Measurements from ENCODE around the gene GKN2.
"Not testable (repeated sequence)": the region's sequence is repeated elsewhere in the genome, so short reads cannot be mapped to it uniquely, and the experiment has no call there.

The GKN2 gene

DNA sequence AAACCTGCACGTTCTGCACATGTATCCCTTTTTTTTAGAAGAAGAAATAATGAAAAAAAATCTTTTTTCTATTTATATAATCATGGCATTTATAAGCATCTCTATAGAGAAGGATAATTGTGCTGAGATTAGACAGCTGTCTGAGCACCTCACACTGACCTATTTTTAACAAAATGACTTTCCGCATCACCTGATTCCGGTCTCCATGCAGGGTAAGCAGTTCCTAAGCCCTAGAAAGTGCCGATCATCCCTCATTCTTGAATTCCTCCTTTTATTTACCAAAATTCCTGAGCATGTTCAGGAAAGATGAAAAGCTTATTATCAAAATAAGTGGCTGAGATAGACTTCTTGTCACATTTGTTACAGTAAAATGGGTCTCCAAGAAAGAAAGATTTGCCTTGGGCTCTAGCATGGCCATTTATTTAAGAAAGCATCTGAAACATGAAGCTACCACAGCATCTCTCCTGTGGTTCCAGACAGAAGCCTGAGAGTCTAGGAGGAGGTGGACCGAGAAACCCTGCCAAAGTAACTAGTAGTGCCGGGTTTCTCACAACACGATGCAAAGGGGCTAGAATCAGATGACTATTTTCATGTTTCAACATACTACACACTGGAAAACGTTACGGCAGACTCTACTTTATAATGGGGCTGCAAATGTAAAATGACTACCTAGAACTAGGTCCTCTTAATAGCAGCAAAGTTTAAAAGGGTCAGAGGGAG is 22.4 kb upstream of the GKN2 start:
- DNase-seq (ENCODE audit: low spot score in 2 of 2) (no peak), ATAC-seq (ENCODE audit: low read depth) (no peak)
- no peak overlapping the region for H3K27ac Mint-ChIP-seq
- H3K4me1 Mint-ChIP-seq = no peaks in the 10 kb centered on the region
- no peak overlapping the region for H3K4me3 Mint-ChIP-seq
- H3K9me3 Mint-ChIP-seq = no peaks in the 10 kb centered on the region
- H3K36me3 Mint-ChIP-seq = no peaks in the 10 kb centered on the region
- peaks cover 13% of the 10 kb centered on the region for H3K27me3 Mint-ChIP-seq

- peaks cover 10% of the 10 kb centered on the region for H3K27me3 Mint-ChIP-seq
- H3K4me3 Mint-ChIP-seq = no peak within 1 kb of the TSS
- H3K4me1 Mint-ChIP-seq = no peaks in the 10 kb centered on the region
- H3K27ac Mint-ChIP-seq = no peak within 1 kb of the TSS
- no peaks in the 10 kb centered on the region for H3K36me3 Mint-ChIP-seq
- ATAC-seq (ENCODE audit: low read depth) = no peak
- H3K9me3 Mint-ChIP-seq = no peaks in the 10 kb centered on the region
- no peak for DNase-seq (ENCODE audit: low spot score in 2 of 2)
Measured at GRCh38 chr2:68974251-68974650, 21.6 kb upstream of the GKN2 start, which contains the start of gene GKN1. GKN1 (plus strand) TSS chr2:68974636; CDS start chr2:68974678, 42 bp downstream.

- DNase-seq (ENCODE audit: low spot score in 2 of 2) = no peak
- Mint-ChIP-seq H3K9me3 (peaks cover 1% of the 10 kb centered on the region), H3K27me3 (peaks cover 4% of the 10 kb centered on the region), H3K4me3 (no peak overlapping the region), H3K4me1 (no peaks in the 10 kb centered on the region), H3K36me3 (no peaks in the 10 kb centered on the region), H3K27ac (no peak overlapping the region)
- ATAC-seq (ENCODE audit: low read depth) = no peak
Measured at GRCh38 chr2:68971591-68972231, 19.0 kb upstream of the GKN2 start.

DNA sequence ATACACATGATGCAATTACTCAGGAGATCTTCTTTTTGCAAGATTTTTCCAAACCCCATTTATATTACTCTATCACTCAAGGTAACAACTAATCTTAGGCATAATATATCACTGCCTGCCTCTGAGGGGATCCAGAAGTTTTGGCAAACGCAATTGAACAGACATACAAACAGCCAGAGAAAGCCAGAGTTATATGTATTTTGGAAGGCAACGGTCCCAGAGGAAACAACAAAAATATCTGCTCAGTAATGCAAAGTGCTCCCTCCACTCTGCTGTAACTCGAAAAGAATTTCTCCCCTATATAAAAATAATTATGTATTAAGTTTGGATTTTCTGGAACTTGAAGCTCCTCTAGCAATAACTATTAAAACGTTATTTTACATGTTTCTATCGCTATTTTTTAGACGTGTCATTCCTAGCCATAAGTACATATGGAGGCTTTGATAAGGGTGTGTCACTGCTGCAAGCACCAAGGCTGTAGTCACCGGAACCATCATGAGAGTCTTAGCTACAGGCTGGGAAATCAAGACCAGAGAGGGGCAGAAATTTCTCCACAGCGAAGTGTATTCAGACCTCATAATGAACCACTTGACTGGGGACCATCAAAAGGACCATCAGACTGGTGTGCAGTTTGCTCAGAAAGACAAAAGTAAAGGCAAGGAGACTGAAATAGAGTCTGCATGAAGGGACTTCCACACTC is 18.0 kb upstream of the GKN2 start:
- no peak overlapping the region for H3K27ac Mint-ChIP-seq
- peaks cover 4% of the 10 kb centered on the region for H3K27me3 Mint-ChIP-seq
- no peak overlapping the region for H3K4me3 Mint-ChIP-seq
- DNase-seq (ENCODE audit: low spot score in 2 of 2) (no peak), ATAC-seq (ENCODE audit: low read depth) (no peak)
- no peaks in the 10 kb centered on the region for H3K36me3 Mint-ChIP-seq
- H3K4me1 Mint-ChIP-seq = no peaks in the 10 kb centered on the region
- peaks cover 1% of the 10 kb centered on the region for H3K9me3 Mint-ChIP-seq

DNA sequence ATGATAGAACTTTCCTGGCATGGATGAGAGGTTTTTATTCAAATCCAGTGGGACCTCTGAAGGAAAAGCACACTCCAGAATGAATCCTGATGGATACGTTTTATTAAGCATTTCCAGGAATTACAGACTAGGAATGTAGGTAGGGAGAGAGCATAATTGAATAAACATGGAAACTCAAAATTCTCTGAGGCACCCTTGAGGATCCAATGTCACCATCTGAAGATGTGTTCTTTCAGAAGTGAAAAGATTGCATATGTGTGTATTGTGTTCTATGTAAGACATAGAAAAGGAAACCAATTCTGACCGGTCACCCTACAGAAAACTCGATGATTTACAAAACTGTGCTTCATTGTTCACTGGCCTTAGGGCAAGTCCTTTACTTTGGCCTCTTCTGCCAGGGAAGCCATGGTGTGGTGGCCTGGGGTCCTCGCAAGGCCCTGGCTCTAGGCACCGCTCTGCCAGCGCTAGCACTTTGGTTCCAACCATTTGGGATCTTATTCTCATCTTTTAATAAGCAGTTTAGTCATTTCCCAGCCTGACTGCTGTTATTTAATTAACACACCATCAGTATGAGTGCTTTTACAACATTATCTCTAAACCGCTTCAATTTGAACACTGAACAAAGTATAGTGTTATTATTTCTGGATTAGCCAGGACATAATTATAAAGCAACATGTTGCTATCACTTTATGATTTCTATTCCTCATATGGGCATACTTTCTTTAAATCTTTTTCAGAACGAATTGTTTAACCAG is 17.2 kb upstream of the GKN2 start:
- Mint-ChIP-seq H3K27ac (no peak overlapping the region), H3K27me3 (peaks cover 4% of the 10 kb centered on the region), H3K9me3 (peaks cover 1% of the 10 kb centered on the region), H3K4me1 (no peaks in the 10 kb centered on the region), H3K36me3 (no peaks in the 10 kb centered on the region), H3K4me3 (no peak overlapping the region)
- no peak for ATAC-seq (ENCODE audit: low read depth)
- DNase-seq (ENCODE audit: low spot score in 2 of 2) = no peak

GRCh38 chr2:68968221-68968620 is 15.5 kb upstream of the GKN2 start:
- ATAC-seq (ENCODE audit: low read depth) = no peak

GRCh38 chr2:68964282-68964681 is 11.6 kb upstream of the GKN2 start:
- Mint-ChIP-seq H3K27me3 (peaks cover 9% of the 10 kb centered on the region), H3K4me1 (no peaks in the 10 kb centered on the region), H3K27ac (no peak overlapping the region), H3K9me3 (peaks cover 1% of the 10 kb centered on the region), H3K4me3 (no peak overlapping the region), H3K36me3 (no peaks in the 10 kb centered on the region)
- no peak for ATAC-seq (ENCODE audit: low read depth)
- no peak for DNase-seq (ENCODE audit: low spot score in 2 of 2)

More at GRCh38 chr2:68968221-68968620, 15.5 kb upstream of the GKN2 start:
- H3K4me1 Mint-ChIP-seq = no peaks in the 10 kb centered on the region
- no peak for DNase-seq (ENCODE audit: low spot score in 2 of 2)
- peaks cover 4% of the 10 kb centered on the region for H3K27me3 Mint-ChIP-seq
- no peak overlapping the region for H3K27ac Mint-ChIP-seq
- H3K36me3 Mint-ChIP-seq = no peaks in the 10 kb centered on the region
- H3K9me3 Mint-ChIP-seq = peaks cover 1% of the 10 kb centered on the region
- H3K4me3 Mint-ChIP-seq = no peak overlapping the region

DNA sequence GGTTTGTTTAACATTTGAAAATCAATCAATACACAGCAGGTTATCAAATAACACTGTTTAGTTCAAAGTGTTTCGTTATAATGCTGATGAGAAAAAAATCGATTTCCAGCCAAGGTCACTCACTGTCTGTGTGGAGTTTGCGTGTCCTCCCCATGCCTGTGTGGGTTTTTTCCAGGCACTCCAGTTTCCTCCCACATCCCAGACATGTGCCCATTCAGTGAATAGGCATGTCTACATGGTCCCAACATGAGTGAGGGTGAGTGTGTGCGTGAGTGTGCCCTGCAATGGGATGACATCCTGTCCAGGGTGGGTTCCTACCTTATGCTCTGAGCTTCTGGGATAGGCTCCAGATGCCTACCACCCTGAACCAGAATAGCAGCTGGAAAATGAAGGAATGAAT is 8.7 kb upstream of the GKN2 start:
- Mint-ChIP-seq H3K36me3 (no peaks in the 10 kb centered on the region), H3K9me3 (no peaks in the 10 kb centered on the region), H3K27me3 (peaks cover 11% of the 10 kb centered on the region), H3K4me1 (no peaks in the 10 kb centered on the region), H3K4me3 (no peak overlapping the region), H3K27ac (no peak overlapping the region)
- no peak for DNase-seq (ENCODE audit: low spot score in 2 of 2)
- no peak for ATAC-seq (ENCODE audit: low read depth)

DNA sequence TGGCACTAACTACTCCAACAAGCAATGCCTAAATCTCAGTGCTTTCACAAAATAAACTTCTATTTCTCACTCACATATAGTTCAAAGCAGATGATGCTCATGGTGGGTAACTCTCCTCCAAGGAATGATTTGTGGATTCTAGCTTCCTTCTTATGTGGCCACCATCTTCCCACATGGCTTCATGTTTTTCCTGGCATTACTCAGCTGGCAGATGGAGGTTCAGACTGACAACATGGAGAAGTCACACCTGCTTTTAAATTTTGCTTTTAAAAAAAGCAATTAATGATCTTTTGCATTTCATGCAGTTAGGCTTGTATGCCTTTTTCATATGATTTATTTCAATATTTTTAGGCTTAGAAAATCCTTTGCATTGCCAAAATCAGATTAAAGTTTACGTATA is 6.3 kb upstream of the GKN2 start:
- Mint-ChIP-seq H3K4me1 (no peaks in the 10 kb centered on the region), H3K36me3 (no peaks in the 10 kb centered on the region), H3K27ac (no peak overlapping the region), H3K9me3 (no peaks in the 10 kb centered on the region), H3K4me3 (no peak overlapping the region), H3K27me3 (peaks cover 15% of the 10 kb centered on the region)
- ATAC-seq (ENCODE audit: low read depth) = no peak
- DNase-seq (ENCODE audit: low spot score in 2 of 2) = no peak

DNA sequence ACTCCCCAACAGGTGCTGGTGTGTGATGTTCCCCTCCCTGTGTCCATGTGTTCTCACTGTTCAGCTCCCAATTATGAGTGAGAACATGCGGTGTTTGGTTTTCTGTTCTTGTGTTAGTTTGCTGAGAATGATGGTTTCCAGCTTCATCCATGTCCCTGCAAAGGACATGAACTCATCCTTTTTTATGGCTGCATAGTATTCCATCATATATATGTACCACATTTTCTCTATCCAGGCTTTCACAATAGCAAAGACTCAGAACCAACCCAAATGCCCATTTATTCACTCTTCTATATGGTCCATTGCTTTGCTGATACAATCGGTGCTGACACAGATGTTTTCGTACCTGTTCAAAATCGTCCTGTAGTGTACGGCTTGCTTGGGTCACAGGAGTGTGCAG is 2.7 kb upstream of the GKN2 start:
- not testable (repeated sequence) for H3K36me3 Mint-ChIP-seq; H3K9me3 Mint-ChIP-seq; DNase-seq (ENCODE audit: low spot score in 2 of 2); H3K4me1 Mint-ChIP-seq; ATAC-seq (ENCODE audit: low read depth); H3K4me3 Mint-ChIP-seq; H3K27ac Mint-ChIP-seq
- peaks cover 16% of the 10 kb centered on the region for H3K27me3 Mint-ChIP-seq

- Mint-ChIP-seq H3K9me3 (no peaks in the 10 kb centered on the region), H3K4me1 (no peaks in the 10 kb centered on the region), H3K27ac (no peak overlapping the region), H3K36me3 (no peaks in the 10 kb centered on the region), H3K4me3 (no peak overlapping the region), H3K27me3 (peaks cover 21% of the 10 kb centered on the region)
- no peak for ATAC-seq (ENCODE audit: low read depth)
- DNase-seq (ENCODE audit: low spot score in 2 of 2) = no peak
Measured at GRCh38 chr2:68951899-68952298, 794 bp downstream of the GKN2 start.

- ATAC-seq (ENCODE audit: low read depth) = no peak
- Mint-ChIP-seq H3K4me3 (no peak overlapping the region), H3K4me1 (peaks cover under 1% of the 10 kb centered on the region), H3K27me3 (peaks cover 24% of the 10 kb centered on the region), H3K27ac (no peak overlapping the region), H3K36me3 (no peaks in the 10 kb centered on the region), H3K9me3 (no peaks in the 10 kb centered on the region)
- no peak for DNase-seq (ENCODE audit: low spot score in 2 of 2)
Measured at GRCh38 chr2:68948710-68949109, 4.0 kb downstream of the GKN2 start.

- peaks cover 30% of the 10 kb centered on the region for H3K27me3 Mint-ChIP-seq
- H3K4me1 Mint-ChIP-seq = peaks cover 4% of the 10 kb centered on the region
- H3K9me3 Mint-ChIP-seq = no peaks in the 10 kb centered on the region
Measured at GRCh38 chr2:68946117-68946516, 6.6 kb downstream of the GKN2 start.

More at GRCh38 chr2:68946117-68946516, 6.6 kb downstream of the GKN2 start:
- no peak for ATAC-seq (ENCODE audit: low read depth)
- Mint-ChIP-seq H3K27ac (no peak overlapping the region), H3K4me3 (no peak overlapping the region), H3K36me3 (no peaks in the 10 kb centered on the region)
- DNase-seq (ENCODE audit: low spot score in 2 of 2) = no peak

All from memory B cell (primary cell).